HepG2 (cell line): Measurements from ENCODE around the gene PRMT2. TPM values are rescaled to one million over a fixed set of nuclear protein-coding genes. Genes with fewer than 3 reads are reported as not detected.

Experiments used
- ARID2 ChIP-seq: sonication (generic); formaldehyde crosslinking; IDR thresholded peaks from 2 replicates; pipeline ENCODE4 v1.8.1; 2022; ENCODE audit warnings: mild to moderate bottlenecking, missing genetic modification reagents, borderline replicate concordance
- FOXO4 ChIP-seq: sonication (generic); formaldehyde crosslinking; conservative IDR thresholded peaks from 2 replicates; pipeline ENCODE4 v1.8.1; 2023; ENCODE audit warnings: missing genetic modification reagents
- KDM6A ChIP-seq: IDR thresholded peaks from 2 replicates; pipeline ENCODE4 v1.6.1; 2016; ENCODE audit warnings: low read depth
- MAFK ChIP-seq, 2 experiments: IDR thresholded peaks in 1 of 2; conservative IDR thresholded peaks in 1 of 2; 2 replicates each; pipeline ENCODE4 v1.6.1; 2011; ENCODE audit warnings: improper control_type of control experiment in 2 of 2, low read length in 2 of 2
- MAX ChIP-seq: IDR thresholded peaks from 2 replicates; pipeline ENCODE4 v1.6.1; 2012; ENCODE audit warnings: inconsistent platforms
- NFYB ChIP-seq: sonication (generic); formaldehyde crosslinking; IDR thresholded peaks from 2 replicates; pipeline ENCODE4 v1.4.0; 2020; ENCODE audit warnings: missing genetic modification reagents
- PCBP1 ChIP-seq: fragments of 200-400 bp; formaldehyde crosslinking; IDR thresholded peaks from 2 replicates; pipeline ENCODE4 v1.6.1; 2017; ENCODE audit warnings: mild to moderate bottlenecking, low read depth, low read length, borderline replicate concordance
- SMAD3 ChIP-seq: sonication (generic); formaldehyde crosslinking; IDR thresholded peaks from 2 replicates; pipeline ENCODE4 v1.4.0; 2020; ENCODE audit warnings: missing genetic modification reagents
- TCF12 ChIP-seq, 2 experiments: fragments of 450-650 bp in 1 of 2; sonication (generic) in 1 of 2; formaldehyde crosslinking in 1 of 2; IDR thresholded peaks; 2 replicates each; pipeline versions ENCODE4 v1.6.1 to v1.8.0; 2017 to 2022; ENCODE audit warnings: antibody characterized with exemption in 1 of 2, mild to moderate bottlenecking in 1 of 2, missing genetic modification reagents in 1 of 2, moderate library complexity in 1 of 2
- ZBTB26 ChIP-seq: IDR thresholded peaks from 2 replicates; pipeline ENCODE4 v1.6.1; 2016; ENCODE audit warnings: missing compliant biosample characterization, missing genetic modification reagents, borderline replicate concordance
- ZBTB42 ChIP-seq: sonication (generic); formaldehyde crosslinking; IDR thresholded peaks from 2 replicates; pipeline ENCODE4 v1.5.0; 2020; ENCODE audit warnings: mild to moderate bottlenecking, missing genetic modification reagents
- ZHX1 ChIP-seq: sonication (generic); formaldehyde crosslinking; IDR thresholded peaks from 2 replicates; pipeline ENCODE4 v1.8.1; 2022; ENCODE audit warnings: low read depth, mild to moderate bottlenecking, missing genetic modification reagents
- ZNF503 ChIP-seq: sonication (generic); formaldehyde crosslinking; IDR thresholded peaks from 2 replicates; pipeline ENCODE4 v1.4.0; 2020; ENCODE audit warnings: missing genetic modification reagents
- ZNF550 ChIP-seq: sonication (generic); formaldehyde crosslinking; IDR thresholded peaks from 2 replicates; pipeline ENCODE4 v1.4.0; 2020; ENCODE audit warnings: mild to moderate bottlenecking, missing genetic modification reagents, borderline replicate concordance
- ZNF567 ChIP-seq: sonication (generic); formaldehyde crosslinking; IDR thresholded peaks from 2 replicates; pipeline ENCODE4 v1.8.1; 2023; ENCODE audit warnings: mild to moderate bottlenecking, missing genetic modification reagents, borderline replicate concordance
- ZNF800 ChIP-seq: sonication (generic); formaldehyde crosslinking; IDR thresholded peaks from 2 replicates; pipeline ENCODE4 v1.4.0; 2020; ENCODE audit warnings: missing genetic modification reagents
- ZNF839 ChIP-seq: sonication (generic); formaldehyde crosslinking; IDR thresholded peaks from 2 replicates; pipeline ENCODE4 v1.4.0; 2020; ENCODE audit warnings: missing genetic modification reagents, mild to moderate bottlenecking, borderline replicate concordance
- polyA plus RNA-seq, 8 experiments: library from polyadenylated mRNA; depleted of rRNA in 3 of 8; stranded (reverse) in 7 of 8; unstranded in 1 of 8; fragments of >200 nt; fragmentation: Illumina TruSeq in 4 of 8; extraction: Trizol in 4 of 8; gene quantifications; 2 replicates each; pipeline versions ENCODE4 v1.2.1 to v1.2.3, GENCODE V29; 2011 to 2016; ENCODE audit warnings: low read depth in 4 of 8, missing spikeins in 1 of 8, mixed read lengths in 1 of 8; ENCODE audit not compliant: insufficient read depth in 1 of 8
- total RNA-seq, 5 experiments: library from RNA; depleted of rRNA; stranded (reverse); fragments of >200 nt; fragmentation: Illumina TruSeq; extraction: Trizol; gene quantifications; 2 replicates each; pipeline ENCODE4 v1.2.3, GENCODE V29; 2016; ENCODE audit warnings: low read depth in 1 of 5

Gene PRMT2
- total and polyA plus RNA-seq, 2 of the 13 experiments (the other 11 are each of a cell fraction or from before 2014, with no cell fraction given), result 54.4 to 78.8 TPM

- 0 out of 2 replicates have a peak, but pooled peaks have one; percentile 8 for TF ChIP-seq KDM6A (CRISPR knock-in tag)
- no peak for TF ChIP-seq TCF12 (IDR thresholded peaks at IDR 0.05)
- peak; percentile 96 for TF ChIP-seq TCF12 (CRISPR knock-in tag; IDR thresholded peaks at IDR 0.05)
- TF ChIP-seq SMAD3 (CRISPR knock-in tag), result no peak
- 0 out of 2 replicates have a peak, but pooled peaks have one; percentile 74 for TF ChIP-seq PCBP1
- TF ChIP-seq ZNF800, result no peak
- TF ChIP-seq ZNF503 (CRISPR knock-in tag), result no peak
- peak; percentile 87; the same call in 1 of the 2 replicates for TF ChIP-seq ARID2 (CRISPR knock-in tag)
- TF ChIP-seq NFYB, result peak; percentile 17; the same call in 1 of the 2 replicates
- TF ChIP-seq ZBTB42 (CRISPR knock-in tag), result peak; percentile 87; the same call in 1 of the 2 replicates
- TF ChIP-seq MAX, result peak; percentile 78; the same call in 1 of the 2 replicates
- peak; percentile 85 for TF ChIP-seq ZHX1
- TF ChIP-seq MAFK (conservative IDR thresholded peaks at IDR 0.05 in 1 of 2, IDR thresholded peaks at IDR 0.05 in 1 of 2; ENCODE audit: low read length in 2 of 2), result no peak
- peak; percentile 72; the same call in 1 of the 2 replicates for TF ChIP-seq ZNF567 (CRISPR knock-in tag)
- no peak for TF ChIP-seq FOXO4 (CRISPR knock-in tag)
- no peak for TF ChIP-seq ZNF550
- TF ChIP-seq ZNF839 (CRISPR knock-in tag), result no peak
- 0 out of 2 replicates have a peak, but pooled peaks have one; percentile 50 for TF ChIP-seq ZBTB26
Measured at GRCh38 chr21:46635324-46636180, at the start of gene PRMT2 (continued).
